ENCODE results near the gene UIMC1. TPM values are rescaled to one million over a fixed set of nuclear protein-coding genes. Genes with fewer than 3 reads are reported as not detected.

UIMC1 gene
- total RNA-seq, 1 donor from 2014 or later, result 46.6 TPM

GRCh38 chr5:176952531-176953193 lies 53.9 kb downstream of the UIMC1 start:
- Mint-ChIP-seq H3K9me3 (no peaks in the 10 kb centered on the region), H3K27ac (ENCODE audit: unreplicated experiment) (no peak overlapping the region), H3K4me3 (no peak overlapping the region), H3K36me3 (ENCODE audit: low read depth) (peaks cover 6% of the 10 kb centered on the region), H3K27me3 (ENCODE audit: low read depth) (no peaks in the 10 kb centered on the region), H3K4me1 (no peaks in the 10 kb centered on the region)
- DNase-seq (ENCODE audit: low read depth, low spot score), result no peak
- TF ChIP-seq CTCF (conservative IDR thresholded peaks at IDR 0.05), result no peak

- DNase-seq (ENCODE audit: low read depth, low spot score), result no peak
- no peak overlapping the region for H3K27ac Mint-ChIP-seq (ENCODE audit: unreplicated experiment)
- no peak overlapping the region for H3K4me3 Mint-ChIP-seq
- no peaks in the 10 kb centered on the region for H3K4me1 Mint-ChIP-seq
- H3K9me3 Mint-ChIP-seq, result no peaks in the 10 kb centered on the region
- no peak for TF ChIP-seq CTCF (conservative IDR thresholded peaks at IDR 0.05)
- peaks cover 10% of the 10 kb centered on the region for H3K36me3 Mint-ChIP-seq (ENCODE audit: low read depth)
- H3K27me3 Mint-ChIP-seq (ENCODE audit: low read depth), result no peaks in the 10 kb centered on the region
Measured at GRCh38 chr5:176948458-176948857, 58.1 kb downstream of the UIMC1 start.

GRCh38 chr5:176947847-176948246 lies 58.7 kb downstream of the UIMC1 start:
- no peak overlapping the region for H3K27ac Mint-ChIP-seq (ENCODE audit: unreplicated experiment)
- peaks cover 16% of the 10 kb centered on the region for H3K36me3 Mint-ChIP-seq (ENCODE audit: low read depth)
- H3K4me1 Mint-ChIP-seq, result no peaks in the 10 kb centered on the region
- DNase-seq (ENCODE audit: low read depth, low spot score), result no peak
- H3K27me3 Mint-ChIP-seq (ENCODE audit: low read depth), result no peaks in the 10 kb centered on the region
- no peak for TF ChIP-seq CTCF (conservative IDR thresholded peaks at IDR 0.05)
- no peak overlapping the region for H3K4me3 Mint-ChIP-seq
- no peaks in the 10 kb centered on the region for H3K9me3 Mint-ChIP-seq

- no peaks in the 10 kb centered on the region for H3K4me1 Mint-ChIP-seq
- H3K9me3 Mint-ChIP-seq, result no peaks in the 10 kb centered on the region
- no peak overlapping the region for H3K4me3 Mint-ChIP-seq
- no peak overlapping the region for H3K27ac Mint-ChIP-seq (ENCODE audit: unreplicated experiment)
- DNase-seq (ENCODE audit: low read depth, low spot score), result no peak
- peaks cover 13% of the 10 kb centered on the region for H3K36me3 Mint-ChIP-seq (ENCODE audit: low read depth)
- H3K27me3 Mint-ChIP-seq (ENCODE audit: low read depth), result no peaks in the 10 kb centered on the region
- no peak for TF ChIP-seq CTCF (conservative IDR thresholded peaks at IDR 0.05)
Measured at GRCh38 chr5:176944268-176944667, 62.3 kb downstream of the UIMC1 start.

GRCh38 chr5:176943816-176944215 lies 62.8 kb downstream of the UIMC1 start:
- no peaks in the 10 kb centered on the region for H3K4me1 Mint-ChIP-seq
- no peak overlapping the region for H3K27ac Mint-ChIP-seq (ENCODE audit: unreplicated experiment)
- DNase-seq (ENCODE audit: low read depth, low spot score), result no peak
- H3K4me3 Mint-ChIP-seq, result no peak overlapping the region
- H3K27me3 Mint-ChIP-seq (ENCODE audit: low read depth), result no peaks in the 10 kb centered on the region
- H3K36me3 Mint-ChIP-seq (ENCODE audit: low read depth), result peaks cover 13% of the 10 kb centered on the region
- H3K9me3 Mint-ChIP-seq, result no peaks in the 10 kb centered on the region
- TF ChIP-seq CTCF (conservative IDR thresholded peaks at IDR 0.05), result no peak
